Neural crest cell (in vitro differentiated cells): Measurements from ENCODE around the gene CSNK1G3. TPM values are rescaled to one million over a fixed set of nuclear protein-coding genes. Genes with fewer than 3 reads are reported as not detected.

Source experiments
- DNase-seq: peaks from one replicate; pipeline ENCODE4 v3.0.0; 2021; ENCODE audit warnings: low read depth, mixed read lengths, low spot score
- H3K27ac Mint-ChIP-seq: one replicate; pipeline ENCODE4 v1.8.0; 2021; ENCODE audit warnings: mild to moderate bottlenecking, mixed read lengths; ENCODE audit not compliant: unreplicated experiment
- H3K27me3 Mint-ChIP-seq: 2 replicates; pipeline ENCODE4 v1.8.0; 2021; ENCODE audit warnings: low read depth, mild to moderate bottlenecking, mixed read lengths
- H3K36me3 Mint-ChIP-seq: 2 replicates; pipeline ENCODE4 v1.8.0; 2021; ENCODE audit warnings: low read depth, mild to moderate bottlenecking, mixed read lengths
- H3K4me1 Mint-ChIP-seq: 2 replicates; pipeline ENCODE4 v1.8.0; 2021; ENCODE audit warnings: mixed read lengths
- H3K4me3 Mint-ChIP-seq: one replicate; pipeline ENCODE4 v1.8.0; 2021; ENCODE audit warnings: mild to moderate bottlenecking, mixed read lengths
- H3K9me3 Mint-ChIP-seq: 2 replicates; pipeline ENCODE4 v1.8.0; 2021; ENCODE audit warnings: mixed read lengths
- total RNA-seq: library from RNA; stranded (reverse); gene quantifications from 2 replicates; pipeline ENCODE4 v1.2.1, GENCODE V29; 2021
- TF ChIP-seq, protein P1 (sequence below): fragments of 200-600 bp; sonication (generic); conservative IDR thresholded peaks from 2 replicates; pipeline ENCODE4 v1.5.0; 2021; ENCODE audit warnings: antibody characterized with exemption, mild to moderate bottlenecking

Gene CSNK1G3
- total RNA-seq, 1 donor from 2014 or later, result 43.2 TPM

DNA sequence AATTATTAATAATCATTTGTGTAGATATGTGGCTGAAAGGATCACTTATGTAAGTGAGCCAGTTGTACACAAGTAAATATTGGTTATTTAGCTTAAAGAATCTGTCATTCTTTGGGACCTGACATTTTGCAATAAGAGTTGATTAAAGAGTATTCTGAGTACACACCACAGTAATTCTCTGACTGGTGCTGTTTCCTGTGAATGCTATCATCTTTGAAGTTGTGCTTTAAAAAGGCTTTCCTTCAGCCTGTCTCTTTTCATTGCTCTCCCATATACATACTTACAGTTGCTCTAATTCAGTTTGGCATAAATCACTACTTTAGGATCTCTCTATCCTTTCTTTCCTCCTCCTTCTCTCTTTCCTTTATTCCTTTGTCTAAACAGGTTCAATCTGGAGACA lies 8.7 kb upstream of the CSNK1G3 start:
- H3K4me1 Mint-ChIP-seq, result peaks cover 3% of the 10 kb centered on the region
- no peaks in the 10 kb centered on the region for H3K36me3 Mint-ChIP-seq
- no peak overlapping the region for H3K4me3 Mint-ChIP-seq
- no peak for DNase-seq
- TF ChIP-seq, protein P1, sequence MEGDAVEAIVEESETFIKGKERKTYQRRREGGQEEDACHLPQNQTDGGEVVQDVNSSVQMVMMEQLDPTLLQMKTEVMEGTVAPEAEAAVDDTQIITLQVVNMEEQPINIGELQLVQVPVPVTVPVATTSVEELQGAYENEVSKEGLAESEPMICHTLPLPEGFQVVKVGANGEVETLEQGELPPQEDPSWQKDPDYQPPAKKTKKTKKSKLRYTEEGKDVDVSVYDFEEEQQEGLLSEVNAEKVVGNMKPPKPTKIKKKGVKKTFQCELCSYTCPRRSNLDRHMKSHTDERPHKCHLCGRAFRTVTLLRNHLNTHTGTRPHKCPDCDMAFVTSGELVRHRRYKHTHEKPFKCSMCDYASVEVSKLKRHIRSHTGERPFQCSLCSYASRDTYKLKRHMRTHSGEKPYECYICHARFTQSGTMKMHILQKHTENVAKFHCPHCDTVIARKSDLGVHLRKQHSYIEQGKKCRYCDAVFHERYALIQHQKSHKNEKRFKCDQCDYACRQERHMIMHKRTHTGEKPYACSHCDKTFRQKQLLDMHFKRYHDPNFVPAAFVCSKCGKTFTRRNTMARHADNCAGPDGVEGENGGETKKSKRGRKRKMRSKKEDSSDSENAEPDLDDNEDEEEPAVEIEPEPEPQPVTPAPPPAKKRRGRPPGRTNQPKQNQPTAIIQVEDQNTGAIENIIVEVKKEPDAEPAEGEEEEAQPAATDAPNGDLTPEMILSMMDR, result no peak
- H3K27ac Mint-ChIP-seq, result no peak overlapping the region
- no peaks in the 10 kb centered on the region for H3K27me3 Mint-ChIP-seq
- H3K9me3 Mint-ChIP-seq, result no peaks in the 10 kb centered on the region

DNA sequence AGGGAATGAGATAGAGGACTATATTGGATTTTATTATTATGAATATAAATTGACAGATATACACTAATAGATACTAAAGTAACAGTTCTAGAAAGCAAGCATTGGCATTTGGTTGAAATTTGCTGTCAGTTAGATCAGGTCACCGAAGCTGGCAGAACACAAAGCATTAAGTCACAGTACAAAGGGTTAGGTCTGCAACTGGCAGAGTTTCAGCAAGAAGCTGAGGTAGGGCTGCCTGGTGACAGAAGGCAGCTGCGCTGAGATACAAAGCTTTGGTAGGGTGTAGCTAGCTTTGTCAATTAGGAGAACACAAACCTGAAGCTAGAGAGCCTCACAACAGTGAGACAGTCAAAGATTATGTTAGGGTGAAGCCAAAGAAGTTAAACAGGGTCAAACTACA lies 6.3 kb upstream of the CSNK1G3 start:
- no peaks in the 10 kb centered on the region for H3K27me3 Mint-ChIP-seq
- DNase-seq, result no peak
- no peaks in the 10 kb centered on the region for H3K36me3 Mint-ChIP-seq
- no peak overlapping the region for H3K4me3 Mint-ChIP-seq
- H3K27ac Mint-ChIP-seq, result no peak overlapping the region
- no peaks in the 10 kb centered on the region for H3K9me3 Mint-ChIP-seq
- TF ChIP-seq, protein P1, result no peak
- H3K4me1 Mint-ChIP-seq, result peaks cover 5% of the 10 kb centered on the region

DNA sequence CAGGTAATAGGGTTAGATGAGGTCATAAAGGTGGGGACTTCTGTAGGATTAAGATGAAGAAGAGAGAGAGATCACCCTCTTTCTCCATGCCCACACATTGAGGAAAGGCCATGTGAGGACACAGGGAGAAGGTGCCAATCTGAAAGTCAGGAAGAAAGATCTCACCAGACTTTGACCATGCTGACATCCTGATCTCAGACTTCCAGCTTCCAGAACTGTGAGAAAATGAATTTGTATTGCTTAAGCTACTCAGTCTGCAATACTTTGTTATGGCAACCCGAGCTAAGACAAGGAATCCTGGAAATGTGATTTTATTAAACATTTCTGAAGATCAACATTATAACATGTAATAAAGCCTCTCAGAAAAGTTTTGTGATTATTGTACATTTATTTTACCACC lies 3.5 kb upstream of the CSNK1G3 start:
- Mint-ChIP-seq H3K27ac (no peak overlapping the region), H3K4me3 (no peak overlapping the region), H3K4me1 (peaks cover 22% of the 10 kb centered on the region), H3K9me3 (no peaks in the 10 kb centered on the region), H3K27me3 (no peaks in the 10 kb centered on the region), H3K36me3 (no peaks in the 10 kb centered on the region)
- DNase-seq, result no peak
- TF ChIP-seq, protein P1, result no peak

DNA sequence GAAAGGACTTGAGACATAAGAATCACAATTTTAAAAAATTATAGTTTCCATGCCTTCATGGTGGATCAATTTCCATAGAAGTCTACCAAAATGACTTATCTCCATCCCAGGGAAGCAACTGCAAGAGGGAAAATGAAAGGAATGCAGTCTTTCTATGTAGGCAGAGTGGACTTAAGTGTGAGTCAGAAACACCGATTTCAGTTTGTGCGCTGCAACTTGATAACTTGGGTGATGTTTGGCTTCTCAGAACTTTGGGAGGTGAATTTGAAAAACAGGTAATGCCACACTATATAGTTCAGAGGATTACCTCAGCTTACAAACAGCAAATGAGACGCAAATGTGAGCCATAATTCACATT lies 708 bp upstream of the CSNK1G3 start:
- Mint-ChIP-seq H3K4me3 (peak overlapping the region; percentile 93), H3K9me3 (no peaks in the 10 kb centered on the region), H3K27me3 (no peaks in the 10 kb centered on the region), H3K4me1 (peaks cover 32% of the 10 kb centered on the region), H3K27ac (peak overlapping the region; percentile 16), H3K36me3 (no peaks in the 10 kb centered on the region)
- DNase-seq, result no peak
- TF ChIP-seq, protein P1, result no peak

DNA sequence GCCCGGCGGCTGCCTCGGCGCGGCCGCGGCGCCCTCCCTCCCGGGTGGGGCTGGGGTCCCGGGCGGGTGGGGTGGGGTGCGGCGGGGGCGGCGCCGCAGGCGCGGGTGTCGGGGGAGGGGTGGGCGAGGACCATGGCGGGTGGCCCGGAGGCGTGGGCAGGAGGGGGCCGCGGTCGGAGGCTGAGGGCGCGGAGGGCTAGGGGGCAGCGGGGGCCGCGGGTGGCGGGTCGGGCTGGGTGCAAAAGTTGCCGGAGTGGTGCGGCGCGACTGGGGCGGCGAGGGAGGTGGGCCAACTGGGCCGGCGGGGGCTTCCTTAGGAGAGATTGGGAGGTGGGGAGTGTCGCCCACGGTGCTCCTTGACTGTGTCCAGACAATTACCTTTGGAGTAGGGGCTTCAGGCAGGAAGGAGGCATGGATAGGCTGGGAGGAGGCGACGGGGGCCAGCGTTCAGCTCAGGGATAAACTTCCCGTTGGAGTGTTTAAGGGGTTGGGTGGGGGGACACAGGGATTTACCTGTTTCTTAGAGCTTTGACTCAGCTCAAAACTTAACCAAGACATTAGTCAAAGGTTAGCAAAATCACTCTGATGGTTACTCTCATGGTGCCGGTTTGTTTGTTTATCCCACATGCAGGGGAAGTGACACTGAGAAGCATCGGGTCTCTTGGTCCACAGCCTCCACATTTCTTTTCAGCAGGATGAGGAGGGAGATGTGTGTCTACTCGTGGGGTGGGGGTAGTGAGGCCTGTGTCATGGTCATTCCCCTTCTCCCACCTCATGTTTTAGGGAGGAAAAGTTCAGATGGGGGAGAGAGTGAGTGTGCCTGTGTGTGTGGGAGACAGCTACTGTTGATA lies 859 bp downstream of the CSNK1G3 start:
- peaks cover 32% of the 10 kb centered on the region for H3K4me1 Mint-ChIP-seq
- H3K9me3 Mint-ChIP-seq, result no peaks in the 10 kb centered on the region
- no peaks in the 10 kb centered on the region for H3K27me3 Mint-ChIP-seq
- H3K27ac Mint-ChIP-seq, result peak overlapping the region; percentile 84
- no peaks in the 10 kb centered on the region for H3K36me3 Mint-ChIP-seq
- TF ChIP-seq, protein P1, result no peak
- DNase-seq, result peak; percentile 24
- H3K4me3 Mint-ChIP-seq, result peak overlapping the region; percentile 94
